Thymus (tissue), 11 donors: ENCODE measurements around the gene PKDREJ. TPM values are rescaled to one million over a fixed set of nuclear protein-coding genes. Genes with fewer than 3 reads are reported as not detected.

ENCODE experiments used
- DNase-seq, 9 donors: peaks; one replicate each; pipeline ENCODE4 v3.0.0-alpha.2; 2013; ENCODE audit warnings: low spot score in 9 of 9, low read depth in 6 of 9, missing footprints in 1 of 9
- H3K27ac ChIP-seq, 2 donors: one replicate each; pipeline ENCODE4 v1.5.1; 2013; ENCODE audit warnings: control low read depth in 1 of 2, low read depth in 1 of 2, low read length in 1 of 2, mild to moderate bottlenecking in 1 of 2, moderate library complexity in 1 of 2
- H3K27me3 ChIP-seq, 2 donors: one replicate each; pipeline ENCODE4 v1.5.1; 2013; ENCODE audit warnings: low read length in 1 of 2; ENCODE audit not compliant: control insufficient read depth in 2 of 2, insufficient read depth in 1 of 2
- H3K36me3 ChIP-seq, 2 donors: one replicate each; pipeline ENCODE4 v1.5.1; 2013; ENCODE audit warnings: low read length in 1 of 2, mild to moderate bottlenecking in 1 of 2, moderate library complexity in 1 of 2; ENCODE audit not compliant: control insufficient read depth in 2 of 2, insufficient read depth in 2 of 2
- H3K4me1 ChIP-seq, 2 donors: one replicate each; pipeline ENCODE4 v1.5.1; 2013; ENCODE audit warnings: low read length in 2 of 2; ENCODE audit not compliant: control insufficient read depth in 2 of 2, insufficient read depth in 2 of 2
- H3K4me3 ChIP-seq, 2 donors: one replicate each; pipeline ENCODE4 v1.5.1; 2013; ENCODE audit warnings: low read length in 2 of 2, control low read depth in 1 of 2, mild to moderate bottlenecking in 1 of 2
- H3K9me3 ChIP-seq, 2 donors: one replicate each; pipeline ENCODE4 v1.5.1; 2013; ENCODE audit warnings: low read length in 1 of 2, mild to moderate bottlenecking in 1 of 2; ENCODE audit not compliant: control insufficient read depth in 2 of 2, insufficient read depth in 1 of 2
- WGBS: extraction: QIAGEN DNeasy Blood & Tissue Kit; methylation state at CpG from one replicate; pipeline ENCODE4 v1.1.7; 2013; 5-methylcytosine and 5-hydroxymethylcytosine counted together
- polyA plus RNA-seq: library from polyadenylated mRNA; stranded (reverse); fragments of 200-250 nt; gene quantifications from one replicate; pipeline ENCODE4 v1.2.3, GENCODE V29; 2013
- total RNA-seq: library from RNA; stranded (reverse); fragments of 120-200 nt; gene quantifications from one replicate; pipeline ENCODE4 v1.2.4, GENCODE V29; 2013
- donor health status: healthy.

The PKDREJ gene
- total and polyA plus RNA-seq, 2 donors: 0.02 TPM; not detected in 1

- Histone ChIP-seq H3K4me1 (peaks cover 4 to 8% of the 10 kb centered on the region in 2 donors), H3K4me3 (no peak overlapping the region), H3K27ac (no peak overlapping the region), H3K36me3 (peaks cover 0 to 22% of the 10 kb centered on the region in 2 donors), H3K27me3 (no peaks in the 10 kb centered on the region), H3K9me3 (no peaks in the 10 kb centered on the region)
- DNase-seq: no peak
- 95% methylated on average over 23 of the region's 23 CpGs for WGBS
Observed at GRCh38 chr22:46224044-46224897, 38.9 kb downstream of the PKDREJ start.

DNA sequence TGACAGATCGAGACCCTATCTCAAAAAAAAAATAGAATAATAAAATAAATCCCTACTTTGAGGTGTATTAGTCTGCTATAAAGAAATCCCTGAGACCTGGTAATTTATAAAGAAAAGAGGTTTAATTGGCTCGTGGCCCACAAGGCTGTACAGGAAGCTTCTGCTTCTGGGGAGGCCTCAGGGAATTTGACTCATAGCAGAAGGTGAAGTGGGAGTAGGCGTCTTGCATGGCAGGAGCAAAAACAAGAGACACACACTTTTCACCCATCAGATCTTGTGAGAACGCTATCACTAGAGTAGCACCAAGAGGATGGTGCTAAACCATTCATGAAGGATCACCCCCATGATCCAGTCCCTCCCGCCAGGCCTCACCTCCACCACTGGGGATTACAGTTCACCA lies 42.2 kb downstream of the PKDREJ start:
- 97% methylated on average over 5 of the region's 5 CpGs for WGBS
- Histone ChIP-seq H3K27ac (no peak overlapping the region), H3K4me3 (no peak overlapping the region), H3K4me1 (peaks cover 4 to 8% of the 10 kb centered on the region in 2 donors), H3K9me3 (no peaks in the 10 kb centered on the region), H3K36me3 (peaks cover 4 to 40% of the 10 kb centered on the region in 2 donors), H3K27me3 (no peaks in the 10 kb centered on the region)
- no peak for DNase-seq

DNA sequence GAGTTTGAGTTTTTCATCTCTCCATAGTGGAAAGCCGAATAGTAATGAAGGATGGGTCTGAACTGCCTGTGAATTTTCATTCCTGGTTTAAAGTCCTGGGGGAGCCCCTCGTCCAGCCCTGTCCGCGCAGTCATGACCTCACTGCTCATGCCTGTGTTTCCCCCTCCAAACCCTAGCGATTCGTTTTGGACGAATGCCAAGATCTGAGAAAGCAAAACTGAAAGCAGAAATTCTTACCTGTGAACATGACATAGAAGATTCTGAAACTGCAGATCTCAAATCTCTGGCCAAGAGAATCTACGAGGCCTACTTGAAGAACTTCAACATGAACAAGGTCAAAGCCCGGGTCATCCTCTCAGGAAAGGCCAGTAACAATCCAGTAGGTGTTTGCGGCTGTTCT lies 43.5 kb downstream of the PKDREJ start:
- 79% methylated on average over 10 of the region's 10 CpGs for WGBS
- Histone ChIP-seq H3K4me3 (no peak overlapping the region), H3K36me3 (peaks cover 4 to 45% of the 10 kb centered on the region in 2 donors), H3K27me3 (no peaks in the 10 kb centered on the region), H3K9me3 (peaks cover 0 to 1% of the 10 kb centered on the region in 2 donors), H3K27ac (no peak overlapping the region), H3K4me1 (peaks cover 4 to 8% of the 10 kb centered on the region in 2 donors)
- DNase-seq: peak in 3 of 9 donors; percentile 28 to 74 (median 36)

- WGBS: 97% methylated on average over 28 of the region's 28 CpGs
- no peak overlapping the region for H3K27ac ChIP-seq
- no peak overlapping the region for H3K4me3 ChIP-seq
- H3K9me3 ChIP-seq: peaks cover 3 to 4% of the 10 kb centered on the region in 2 donors
- no peaks in the 10 kb centered on the region for H3K27me3 ChIP-seq
- no peak for DNase-seq
- H3K36me3 ChIP-seq: peaks cover 4 to 36% of the 10 kb centered on the region in 2 donors
- H3K4me1 ChIP-seq: peaks cover 1 to 4% of the 10 kb centered on the region in 2 donors
Observed at GRCh38 chr22:46214616-46215015, 48.5 kb downstream of the PKDREJ start.

- Histone ChIP-seq H3K4me3 (no peak overlapping the region), H3K4me1 (no peaks in the 10 kb centered on the region), H3K27ac (no peak overlapping the region), H3K36me3 (peaks cover 4 to 32% of the 10 kb centered on the region in 2 donors), H3K27me3 (no peaks in the 10 kb centered on the region), H3K9me3 (peaks cover 3 to 6% of the 10 kb centered on the region in 2 donors)
- no peak for DNase-seq
- 98% methylated on average over 29 of the region's 29 CpGs for WGBS
Observed at GRCh38 chr22:46214149-46214548, 49.0 kb downstream of the PKDREJ start.

GRCh38 chr22:46213052-46213451 lies 50.1 kb downstream of the PKDREJ start:
- WGBS: 98% methylated on average over 4 of the region's 4 CpGs
- Histone ChIP-seq H3K27ac (no peak overlapping the region), H3K4me3 (no peak overlapping the region), H3K36me3 (peaks cover under 1 to 25% of the 10 kb centered on the region in 2 donors), H3K9me3 (peaks cover 3 to 6% of the 10 kb centered on the region in 2 donors), H3K4me1 (no peaks in the 10 kb centered on the region), H3K27me3 (no peaks in the 10 kb centered on the region)
- no peak for DNase-seq

DNA sequence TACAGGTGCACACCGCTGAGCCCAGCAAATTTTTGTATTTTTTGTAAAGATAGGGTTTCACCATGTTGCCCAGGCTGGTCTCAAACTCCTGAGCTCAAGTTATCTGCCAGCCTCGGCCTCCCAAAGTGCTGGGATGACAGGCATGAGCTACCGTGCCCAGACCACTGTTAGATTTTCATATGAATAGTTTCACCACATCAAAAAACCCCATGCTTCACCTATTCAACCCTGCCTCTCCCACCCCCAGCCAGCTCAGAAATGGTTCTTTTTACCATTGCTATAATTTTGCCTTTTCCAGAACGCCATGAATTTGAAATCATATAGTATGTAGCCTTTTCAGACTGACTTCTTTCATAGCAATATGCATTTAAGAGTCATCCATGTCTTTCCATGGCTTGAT lies 50.9 kb downstream of the PKDREJ start:
- Histone ChIP-seq H3K9me3 (peaks cover 3 to 6% of the 10 kb centered on the region in 2 donors), H3K4me1 (no peaks in the 10 kb centered on the region), H3K27ac (no peak overlapping the region), H3K4me3 (no peak overlapping the region), H3K36me3 (peaks cover 0 to 26% of the 10 kb centered on the region in 2 donors), H3K27me3 (no peaks in the 10 kb centered on the region)
- WGBS: 88% methylated on average over 4 of the region's 4 CpGs
- DNase-seq: no peak

DNA sequence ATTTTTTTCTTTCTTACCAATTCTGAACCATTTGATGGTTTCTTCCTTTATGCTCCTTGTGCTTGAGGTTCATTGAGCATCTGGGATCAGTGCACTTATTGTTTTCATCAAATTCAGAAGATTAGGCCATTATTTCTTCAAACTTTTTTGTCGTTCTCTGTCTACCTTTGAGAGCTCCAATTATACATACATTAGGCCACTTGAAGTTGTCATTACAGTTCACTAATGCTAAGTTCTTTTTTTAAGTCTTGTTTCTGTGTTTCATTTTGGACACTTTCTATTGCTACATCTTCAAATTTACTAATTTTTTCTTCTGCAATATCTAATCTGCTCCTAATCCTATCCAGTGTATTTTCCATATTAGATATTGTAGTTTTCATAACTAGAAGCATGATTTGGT lies 53.9 kb downstream of the PKDREJ start:
- 100% methylated on average over 1 of the region's 1 CpG for WGBS
- H3K9me3 ChIP-seq: peaks cover 1 to 6% of the 10 kb centered on the region in 2 donors
- no peak for DNase-seq
- H3K36me3 ChIP-seq: peaks cover 0 to 8% of the 10 kb centered on the region in 2 donors
- H3K27ac ChIP-seq: no peak overlapping the region
- no peaks in the 10 kb centered on the region for H3K4me1 ChIP-seq
- H3K4me3 ChIP-seq: no peak overlapping the region
- no peaks in the 10 kb centered on the region for H3K27me3 ChIP-seq
